H9 (cell line): ENCODE results near the gene FRZB. TPM values are rescaled to one million over a fixed set of nuclear protein-coding genes. Genes with fewer than 3 reads are reported as not detected.

Experiments
- DNase-seq: peaks from one replicate; pipeline ENCODE4 v3.0.0-alpha.2; 2017
- H2AFZ ChIP-seq: one replicate; pipeline ENCODE4 v1.6.1; 2013; ENCODE audit warnings: mild to moderate bottlenecking, low read length, control low read depth, moderate library complexity
- H2AK5ac ChIP-seq: 2 replicates; pipeline ENCODE4 v1.6.1; 2013; ENCODE audit warnings: low read length, control low read depth, mixed read lengths; ENCODE audit not compliant: insufficient read length
- H2BK120ac ChIP-seq: one replicate; pipeline ENCODE4 v1.6.1; 2013; ENCODE audit warnings: low read depth, mild to moderate bottlenecking, low read length, control low read depth, inconsistent platforms; ENCODE audit not compliant: poor library complexity, severe bottlenecking
- H2BK12ac ChIP-seq: 2 replicates; pipeline ENCODE4 v1.6.1; 2013; ENCODE audit warnings: low read length, control low read depth, mixed read lengths, low read depth; ENCODE audit not compliant: insufficient read length
- H2BK15ac ChIP-seq: 2 replicates; pipeline ENCODE4 v1.6.1; 2013; ENCODE audit warnings: low read depth, low read length, control low read depth
- H2BK20ac ChIP-seq: one replicate; pipeline ENCODE4 v1.6.1; 2013; ENCODE audit warnings: low read depth, mild to moderate bottlenecking, low read length, control low read depth, inconsistent platforms; ENCODE audit not compliant: poor library complexity, severe bottlenecking
- H2BK5ac ChIP-seq: 2 replicates; pipeline ENCODE4 v1.6.1; 2013; ENCODE audit warnings: low read length, control low read depth, mixed read lengths; ENCODE audit not compliant: insufficient read length
- H3K14ac ChIP-seq: 2 replicates; pipeline ENCODE4 v1.6.1; 2013; ENCODE audit warnings: low read length, control low read depth; ENCODE audit not compliant: insufficient read depth
- H3K18ac ChIP-seq: 2 replicates; pipeline ENCODE4 v1.6.1; 2013; ENCODE audit warnings: low read depth, mild to moderate bottlenecking, mixed read lengths, low read length, control low read depth; ENCODE audit not compliant: insufficient read length
- H3K23ac ChIP-seq: 2 replicates; pipeline ENCODE4 v1.6.1; 2013; ENCODE audit warnings: low read length, control low read depth, mixed read lengths, low read depth; ENCODE audit not compliant: insufficient read length
- H3K23me2 ChIP-seq: 2 replicates; pipeline ENCODE4 v1.6.1; 2013; ENCODE audit warnings: low read depth, mild to moderate bottlenecking, mixed read lengths, low read length, control low read depth; ENCODE audit not compliant: insufficient read length, poor library complexity, severe bottlenecking
- H3K27ac ChIP-seq: 2 replicates; pipeline ENCODE4 v1.5.1; 2013; ENCODE audit warnings: low read length, control low read depth, mixed read lengths, low read depth; ENCODE audit not compliant: insufficient read length
- H3K27me3 ChIP-seq: 2 replicates; pipeline ENCODE4 v1.6.1; 2013; ENCODE audit warnings: low read length, control low read depth, inconsistent platforms; ENCODE audit not compliant: insufficient read depth
- H3K4ac ChIP-seq: 2 replicates; pipeline ENCODE4 v1.6.1; 2013; ENCODE audit warnings: low read depth, mild to moderate bottlenecking, control low read depth, inconsistent platforms, low read length, moderate library complexity
- H3K4me1 ChIP-seq: 2 replicates; pipeline ENCODE4 v1.6.1; 2013; ENCODE audit warnings: low read length, control low read depth, inconsistent platforms; ENCODE audit not compliant: insufficient read depth
- H3K4me2 ChIP-seq: 2 replicates; pipeline ENCODE4 v1.6.1; 2013; ENCODE audit warnings: low read length, control low read depth, mixed read lengths; ENCODE audit not compliant: insufficient read length, insufficient read depth
- H3K56ac ChIP-seq: 2 replicates; pipeline ENCODE4 v1.6.1; 2013; ENCODE audit warnings: low read depth, mild to moderate bottlenecking, mixed read lengths, low read length, control low read depth; ENCODE audit not compliant: insufficient read length
- H3K79me1 ChIP-seq: 2 replicates; pipeline ENCODE4 v1.6.1; 2013; ENCODE audit warnings: low read depth, mild to moderate bottlenecking, moderate library complexity, low read length, control low read depth, inconsistent platforms; ENCODE audit not compliant: insufficient read depth, poor library complexity, severe bottlenecking
- H3K79me2 ChIP-seq: 2 replicates; pipeline ENCODE4 v1.6.1; 2013; ENCODE audit warnings: low read length, control low read depth, inconsistent platforms; ENCODE audit not compliant: insufficient read depth
- H3K9ac ChIP-seq: 2 replicates; pipeline ENCODE4 v1.6.1; 2013; ENCODE audit warnings: low read length, control low read depth, mixed read lengths; ENCODE audit not compliant: insufficient read length; ENCODE audit errors: extremely low read depth
- H3K9me3 ChIP-seq: one replicate; pipeline ENCODE4 v1.6.1; 2013; ENCODE audit warnings: low read depth, low read length, inconsistent platforms; ENCODE audit not compliant: control insufficient read depth
- H3T11ph ChIP-seq: one replicate; pipeline ENCODE4 v1.6.1; 2013; ENCODE audit warnings: mild to moderate bottlenecking, low read length, control low read depth, inconsistent platforms
- H4K20me1 ChIP-seq: one replicate; pipeline ENCODE4 v1.6.1; 2013; ENCODE audit not compliant: control insufficient read depth, insufficient read length, insufficient read depth
- H4K5ac ChIP-seq: 2 replicates; pipeline ENCODE4 v1.6.1; 2013; ENCODE audit warnings: low read depth, mild to moderate bottlenecking, mixed read lengths, low read length, control low read depth; ENCODE audit not compliant: insufficient read length
- H4K8ac ChIP-seq: replicated peaks from 2 replicates; pipeline ENCODE4 v1.6.1; 2013; ENCODE audit warnings: low read length, control low read depth, mixed read lengths, low read depth; ENCODE audit not compliant: insufficient read length
- H4K91ac ChIP-seq: 2 replicates; pipeline ENCODE4 v1.6.1; 2013; ENCODE audit warnings: low read depth, mild to moderate bottlenecking, moderate library complexity, mixed read lengths, low read length, control low read depth; ENCODE audit not compliant: insufficient read length
- H3K27ac Mint-ChIP-seq, 3 experiments: 2 replicates in 2 of 3; 3 replicates in 1 of 3; pipeline ENCODE4 v1.8.0; 2020 to 2021; ENCODE audit warnings: mixed read lengths in 3 of 3, mild to moderate bottlenecking in 1 of 3, moderate library complexity in 1 of 3
- H3K27me3 Mint-ChIP-seq: 2 replicates; pipeline ENCODE4 v1.8.0; 2021; ENCODE audit warnings: low read depth, mild to moderate bottlenecking, moderate library complexity, mixed read lengths
- H3K36me3 Mint-ChIP-seq, 3 experiments: 2 replicates in 2 of 3; 3 replicates in 1 of 3; pipeline ENCODE4 v1.8.0; 2020 to 2021; ENCODE audit warnings: low read depth in 3 of 3, mixed read lengths in 3 of 3; ENCODE audit not compliant: insufficient read depth in 1 of 3
- H3K4me1 Mint-ChIP-seq, 2 experiments: 2 replicates each; pipeline ENCODE4 v1.8.0; 2020; ENCODE audit warnings: mixed read lengths in 2 of 2
- H3K4me3 Mint-ChIP-seq, 2 experiments: 2 replicates in 1 of 2; 3 replicates in 1 of 2; pipeline ENCODE4 v1.8.0; 2020 to 2021; ENCODE audit warnings: mild to moderate bottlenecking in 2 of 2, mixed read lengths in 2 of 2, moderate library complexity in 1 of 2
- H3K9me3 Mint-ChIP-seq, 2 experiments: 2 replicates in 1 of 2; 3 replicates in 1 of 2; pipeline ENCODE4 v1.8.0; 2020; ENCODE audit warnings: mild to moderate bottlenecking in 2 of 2, mixed read lengths in 2 of 2, moderate library complexity in 1 of 2
- WGBS: extraction: QIAGEN DNeasy Blood & Tissue Kit; methylation state at CpG from one replicate; pipeline ENCODE4 v1.1.7; 2013; ENCODE audit warnings: missing lambda C conversion rate, low lambda C conversion rate, mixed read lengths; ENCODE audit not compliant: insufficient read length; ENCODE audit errors: extremely low coverage; 5-methylcytosine and 5-hydroxymethylcytosine counted together
- total RNA-seq: library from RNA; stranded (reverse); gene quantifications from 2 replicates; pipeline ENCODE4 v1.2.1, GENCODE V29; 2021
- TF ChIP-seq, protein P1 (sequence below): fragments of 200-600 bp; sonication (generic); conservative IDR thresholded peaks from 3 replicates; pipeline ENCODE4 v1.8.0; 2021; ENCODE audit warnings: antibody characterized with exemption, mild to moderate bottlenecking

FRZB gene
- total RNA-seq, 1 experiment from 2014 or later, result 1.1 TPM

DNA sequence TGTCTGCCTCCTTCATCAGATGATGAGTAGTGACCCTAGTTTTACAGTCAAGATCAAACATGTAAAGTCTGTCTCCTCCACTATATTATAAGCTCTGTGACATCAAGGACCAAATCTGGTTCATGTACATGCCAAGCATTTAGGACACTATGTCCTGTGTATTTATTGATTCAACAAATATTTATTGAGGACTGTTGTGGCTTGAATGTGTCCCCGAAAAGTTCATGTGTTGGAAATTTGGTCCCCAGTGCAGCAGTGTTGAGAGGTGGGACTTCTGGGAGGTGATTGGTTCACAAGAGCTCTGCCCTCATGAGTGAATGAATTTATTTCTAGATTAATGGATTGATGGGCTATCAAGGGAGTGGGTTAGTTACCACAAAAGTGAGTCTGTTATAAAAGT lies 46.6 kb upstream of the FRZB start:
- H3K27me3 ChIP-seq, result no peaks in the 10 kb centered on the region
- H3K14ac ChIP-seq, result no peak overlapping the region
- H2BK120ac ChIP-seq, result no peak overlapping the region
- Mint-ChIP-seq H3K4me3 (no peak overlapping the region), H3K27me3 (no peaks in the 10 kb centered on the region), H3K4me1 (peaks cover 0 to 3% of the 10 kb centered on the region in 2 experiments; a peak in 1 of 4 replicates), H3K36me3 (peaks cover 11 to 31% (median 22%) of the 10 kb centered on the region in 3 experiments; a peak in 6 of 7 replicates), H3K9me3 (no peaks in the 10 kb centered on the region), H3K27ac (no peak overlapping the region)
- WGBS, result no CpG with 5 or more reads among the region's 1 CpG
- H4K5ac ChIP-seq, result no peak overlapping the region
- no peak overlapping the region for H2BK12ac ChIP-seq
- H3K4me1 ChIP-seq, result no peaks in the 10 kb centered on the region
- no peak overlapping the region for H3T11ph ChIP-seq
- H3K18ac ChIP-seq, result no peak overlapping the region
- H2BK20ac ChIP-seq, result no peak overlapping the region
- H3K9me3 ChIP-seq, result no peaks in the 10 kb centered on the region
- no peak overlapping the region for H2AK5ac ChIP-seq
- H3K4me2 ChIP-seq, result no peak overlapping the region
- no peak overlapping the region for H2AFZ ChIP-seq
- H2BK5ac ChIP-seq, result no peak overlapping the region
- no peak for DNase-seq
- no peak overlapping the region for H3K27ac ChIP-seq
- no peak overlapping the region for H3K4ac ChIP-seq
- no peak overlapping the region for H3K9ac ChIP-seq
- H2BK15ac ChIP-seq, result no peak overlapping the region
- no peak overlapping the region for H4K8ac ChIP-seq
- H4K20me1 ChIP-seq, result no peaks in the 10 kb centered on the region
- H3K56ac ChIP-seq, result no peak overlapping the region
- no peaks in the 10 kb centered on the region for H3K79me2 ChIP-seq
- TF ChIP-seq, protein P1, sequence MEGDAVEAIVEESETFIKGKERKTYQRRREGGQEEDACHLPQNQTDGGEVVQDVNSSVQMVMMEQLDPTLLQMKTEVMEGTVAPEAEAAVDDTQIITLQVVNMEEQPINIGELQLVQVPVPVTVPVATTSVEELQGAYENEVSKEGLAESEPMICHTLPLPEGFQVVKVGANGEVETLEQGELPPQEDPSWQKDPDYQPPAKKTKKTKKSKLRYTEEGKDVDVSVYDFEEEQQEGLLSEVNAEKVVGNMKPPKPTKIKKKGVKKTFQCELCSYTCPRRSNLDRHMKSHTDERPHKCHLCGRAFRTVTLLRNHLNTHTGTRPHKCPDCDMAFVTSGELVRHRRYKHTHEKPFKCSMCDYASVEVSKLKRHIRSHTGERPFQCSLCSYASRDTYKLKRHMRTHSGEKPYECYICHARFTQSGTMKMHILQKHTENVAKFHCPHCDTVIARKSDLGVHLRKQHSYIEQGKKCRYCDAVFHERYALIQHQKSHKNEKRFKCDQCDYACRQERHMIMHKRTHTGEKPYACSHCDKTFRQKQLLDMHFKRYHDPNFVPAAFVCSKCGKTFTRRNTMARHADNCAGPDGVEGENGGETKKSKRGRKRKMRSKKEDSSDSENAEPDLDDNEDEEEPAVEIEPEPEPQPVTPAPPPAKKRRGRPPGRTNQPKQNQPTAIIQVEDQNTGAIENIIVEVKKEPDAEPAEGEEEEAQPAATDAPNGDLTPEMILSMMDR, result no peak
- no peak overlapping the region for H3K23ac ChIP-seq
- H3K79me1 ChIP-seq, result no peaks in the 10 kb centered on the region
- H4K91ac ChIP-seq, result no peak overlapping the region
- no peaks in the 10 kb centered on the region for H3K23me2 ChIP-seq
